Measurements from ENCODE around the gene ATN1.

GRCh38 chr12:6928022-6928702 is 403 bp downstream of the ATN1 start:
- TF ChIP-seq CTCF (IDR thresholded peaks at IDR 0.05; ENCODE audit: low read depth, low read length, missing input control) (no peak), REST (IDR thresholded peaks at IDR 0.05) (no peak), EGR1 (IDR thresholded peaks at IDR 0.05; ENCODE audit: low read depth in 2 of 2) (no peak), JUND (IDR thresholded peaks at IDR 0.05) (no peak), RAD21 (IDR thresholded peaks at IDR 0.05) (no peak), YY1 (IDR thresholded peaks at IDR 0.05) (no peak), NR2F2 (IDR thresholded peaks at IDR 0.05) (no peak), GABPA (IDR thresholded peaks at IDR 0.05 in 1 of 2, conservative IDR thresholded peaks at IDR 0.05 in 1 of 2) (no peak), MAX (IDR thresholded peaks at IDR 0.05) (no peak), FOXA1 (IDR thresholded peaks at IDR 0.05) (no peak), TAF1 (conservative IDR thresholded peaks at IDR 0.05) (no peak), ATF3 (IDR thresholded peaks at IDR 0.05) (no peak), SP1 (IDR thresholded peaks at IDR 0.05) (no peak)
